ENCODE results near the gene SLC35E1.

- TF ChIP-seq EZH2 (IDR thresholded peaks at IDR 0.05; ENCODE audit: borderline replicate concordance, low read depth, low read length, severe bottlenecking) = no peak
- no peak for TF ChIP-seq CTCF (IDR thresholded peaks at IDR 0.05; ENCODE audit: borderline replicate concordance, extremely low read depth, low read length, poor library complexity, severe bottlenecking)
Observed at GRCh38 chr19:16520986-16521624, 51.1 kb downstream of the SLC35E1 start.

Data from DND-41 (cell line).